NCI-H345 treated with DMSO at 0.1 percent for 48 hours (cell line): ENCODE results near the gene PLEKHH2.

Experiments used
- DNase-seq: peaks from one replicate; lab custom pipeline; 2025; ENCODE audit not compliant: unreplicated experiment; lab: John Stamatoyannopoulos, UW

The PLEKHH2 gene

GRCh38 chr2:43806719-43807031 is 169.6 kb downstream of the PLEKHH2 start:
- no peak for DNase-seq

- DNase-seq = no peak
Measured at GRCh38 chr2:43810452-43810851, 173.4 kb downstream of the PLEKHH2 start.

GRCh38 chr2:43810888-43811287 is 173.8 kb downstream of the PLEKHH2 start:
- DNase-seq = no peak

GRCh38 chr2:43812006-43812405 is 174.9 kb downstream of the PLEKHH2 start:
- no peak for DNase-seq

GRCh38 chr2:43812947-43813346 is 175.9 kb downstream of the PLEKHH2 start:
- DNase-seq = no peak

DNA sequence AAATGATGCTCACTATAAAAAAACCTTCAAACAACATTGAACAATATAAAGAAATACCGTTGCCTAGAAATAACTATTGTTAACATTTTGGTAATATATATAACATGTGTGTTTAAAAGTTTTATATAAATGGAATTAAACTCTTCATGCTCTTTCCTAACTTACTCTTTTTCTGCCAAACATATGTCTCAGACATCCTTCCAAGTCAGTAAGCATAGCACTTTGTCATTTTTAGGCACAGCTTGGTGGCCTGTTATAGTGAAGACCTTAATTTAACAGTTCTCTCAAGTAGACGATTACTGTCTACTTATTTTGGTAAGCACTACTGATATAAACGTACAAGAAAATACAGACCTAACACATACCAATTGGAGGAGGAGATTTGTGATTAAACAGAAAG is 177.7 kb downstream of the PLEKHH2 start:
- no peak for DNase-seq
